Panc1 (cell line): ENCODE data around the gene PDE9A. TPM values are rescaled to one million over a fixed set of nuclear protein-coding genes. Genes with fewer than 3 reads are reported as not detected.

Experiments
- ATAC-seq: fragments of 200-7000 bp; cut with Tn5 transposase; 2 replicates; pipeline ENCODE4 v1.9.1; 2020; ENCODE audit warnings: mild to moderate bottlenecking, moderate library complexity
- BruUV-seq: library from RNA; stranded (reverse); fragments of 400-500 nt; replicated peaks from 2 replicates; lab custom pipeline; 2021; lab: Mats Ljungman, UMichigan
- CTCF ChIA-PET: fragments of 300-600 bp; sonication (Branson Sonifier 250); formaldehyde crosslinking; loops from one replicate; lab custom pipeline; 2022; ENCODE audit warnings: antibody characterized with exemption; lab: Charles Lee
- POLR2A ChIA-PET: fragments of 300-600 bp; sonication (Branson Sonifier 250); formaldehyde crosslinking; loops from one replicate; lab custom pipeline; 2022; ENCODE audit warnings: antibody characterized with exemption; lab: Charles Lee
- DNase-seq: peaks from one replicate; pipeline ENCODE4 v3.0.0-alpha.2; 2010; ENCODE audit warnings: low read depth, low spot score
- H3K27ac ChIP-seq: 2 replicates; pipeline ENCODE4 v1.5.1; 2011; ENCODE audit warnings: mild to moderate bottlenecking, low read length, inconsistent platforms
- H3K27me3 ChIP-seq: fragments of 200-500 bp; sonication (Bioruptor generic); 2 replicates; pipeline ENCODE4 v1.6.0; 2014; ENCODE audit warnings: low read length, inconsistent platforms; ENCODE audit not compliant: control insufficient read depth, insufficient read depth
- H3K36me3 ChIP-seq: fragments of 200-500 bp; sonication (Bioruptor generic); 2 replicates; pipeline ENCODE4 v1.5.1; 2014; ENCODE audit warnings: inconsistent platforms, mild to moderate bottlenecking, low read length, moderate library complexity; ENCODE audit not compliant: control insufficient read depth, insufficient read depth
- H3K4me1 ChIP-seq: 2 replicates; pipeline ENCODE4 v1.5.1; 2011; ENCODE audit warnings: inconsistent platforms, mild to moderate bottlenecking, low read length, moderate library complexity; ENCODE audit not compliant: control insufficient read depth, insufficient read depth
- H3K4me3 ChIP-seq, 2 experiments: 2 replicates each; pipeline ENCODE4 v1.5.1; 2011 to 2012; ENCODE audit warnings: low read depth in 2 of 2, low read length in 2 of 2, mild to moderate bottlenecking in 2 of 2, inconsistent platforms in 1 of 2, moderate library complexity in 1 of 2
- H3K9me3 ChIP-seq: fragments of 200-500 bp; sonication (Bioruptor generic); 2 replicates; pipeline ENCODE4 v1.5.1; 2014; ENCODE audit warnings: low read depth, mild to moderate bottlenecking, inconsistent platforms, low read length, moderate library complexity; ENCODE audit not compliant: control insufficient read depth, insufficient read depth
- CTCF ChIP-seq: fragments of 450-650 bp; IDR thresholded peaks from 2 replicates; pipeline ENCODE4 v1.5.1; 2017; ENCODE audit warnings: mild to moderate bottlenecking
- POLR2AphosphoS5 ChIP-seq: IDR thresholded peaks from 2 replicates; pipeline ENCODE4 v1.6.1; 2012; ENCODE audit warnings: mild to moderate bottlenecking, low read depth, low read length, moderate library complexity
- REST ChIP-seq, 2 experiments: IDR thresholded peaks; 2 replicates each; pipeline ENCODE4 v1.6.1; 2011 to 2012; ENCODE audit warnings: low read depth in 2 of 2, control low read depth in 1 of 2, low read length in 1 of 2, mild to moderate bottlenecking in 1 of 2, moderate library complexity in 1 of 2; ENCODE audit not compliant: insufficient read depth in 1 of 2
- SIN3A ChIP-seq: IDR thresholded peaks from 2 replicates; pipeline ENCODE4 v1.6.1; 2012; ENCODE audit warnings: low read depth, mild to moderate bottlenecking, low read length, moderate library complexity, borderline replicate concordance; ENCODE audit not compliant: insufficient read depth
- in situ Hi-C: cut with HindIII; loops from 2 replicates; pipeline ENCODE4 v1.10.0; 2016; ENCODE audit warnings: low sequenced_read_pairs, low pct_unique_long_range_greater_than_20kb
- intact Hi-C: fragments of 100-400 bp; cut with micrococcal nuclease; formaldehyde crosslinking; loops from one replicate; pipeline ENCODE4 v1.10.0; 2022; ENCODE audit not compliant: unreplicated experiment
- total RNA-seq: library from RNA; stranded (reverse); gene quantifications from one replicate; pipeline ENCODE4 v1.2.1, GENCODE V29; 2021; ENCODE audit not compliant: unreplicated experiment

PDE9A gene
- total RNA-seq, 1 experiment from 2014 or later, result 0.72 TPM

GRCh38 chr21:42652527-42653230, 742 bp upstream of the PDE9A start:
- ChIA-PET POLR2A (interaction anchor here (0.6 kb wide), 1 partner anchor 226 kb away, joined by 12 read pairs; no protein-coding TSS in a partner anchor), CTCF (no interaction called here)
- in situ Hi-C loops, result no loop called here
- no peaks in the 10 kb centered on the region for H3K36me3 ChIP-seq
- BruUV-seq, result no TSS peak
- ATAC-seq (peak; percentile 79), DNase-seq (no peak)
- no peaks in the 10 kb centered on the region; the same call in 1 of the 2 replicates for H3K27me3 ChIP-seq
- no peak overlapping the region for H3K4me3 ChIP-seq
- TF ChIP-seq CTCF (peak; percentile 18; the same call in 1 of the 2 replicates), REST (IDR thresholded peaks at IDR 0.05; ENCODE audit: insufficient read depth in 1 of 2, low read depth in 2 of 2, low read length in 1 of 2) (no peak)
- no peaks in the 10 kb centered on the region for H3K4me1 ChIP-seq
- H3K27ac ChIP-seq, result no peak overlapping the region
- no peaks in the 10 kb centered on the region for H3K9me3 ChIP-seq
- intact Hi-C loops, result no loop called here

GRCh38 chr21:42654179-42654912, 925 bp downstream of the PDE9A start:
- ATAC-seq (peak; percentile 11; the same call in 1 of the 2 replicates), DNase-seq (no peak)
- no peaks in the 10 kb centered on the region; the same call in 1 of the 2 replicates for H3K27me3 ChIP-seq
- H3K36me3 ChIP-seq, result no peaks in the 10 kb centered on the region
- no TSS peak for BruUV-seq
- ChIA-PET POLR2A (no interaction called here), CTCF (no interaction called here)
- in situ Hi-C loops (no loop called here), intact Hi-C loops (no loop called here)
- H3K9me3 ChIP-seq, result no peaks in the 10 kb centered on the region
- TF ChIP-seq CTCF, result no peak
- TF ChIP-seq POLR2AphosphoS5, result no peak
- TF ChIP-seq REST (IDR thresholded peaks at IDR 0.05; ENCODE audit: insufficient read depth in 1 of 2, low read depth in 2 of 2, low read length in 1 of 2), result no peak
- no peak for TF ChIP-seq SIN3A
- H3K27ac ChIP-seq, result no peak overlapping the region
- H3K4me1 ChIP-seq, result no peaks in the 10 kb centered on the region
- H3K4me3 ChIP-seq, result peak overlapping the region; percentile 31 to 32
